Measurements from ENCODE around the gene GPR162. TPM values are rescaled to one million over a fixed set of nuclear protein-coding genes. Genes with fewer than 3 reads are reported as not detected.

The GPR162 gene
- total RNA-seq, 2 donors from 2014 or later, result 1.3 to 4.3 TPM

GRCh38 chr12:6783828-6784227 is 37.8 kb upstream of the GPR162 start:
- no peak for DNase-seq
- intact Hi-C loops (cut with DNase I, micrococcal nuclease), result loop anchor here in 1 of 2 donors (5.0 kb wide), 1 partner anchor 37 kb away; no protein-coding TSS in a partner anchor
- ATAC-seq, result no peak

GRCh38 chr12:6784296-6784695 is 37.3 kb upstream of the GPR162 start:
- DNase-seq, result no peak
- intact Hi-C loops (cut with DNase I, micrococcal nuclease), result loop anchor here in 1 of 2 donors (5.0 kb wide), 1 partner anchor 37 kb away; no protein-coding TSS in a partner anchor

GRCh38 chr12:6784761-6785160 is 36.9 kb upstream of the GPR162 start:
- DNase-seq (no peak), ATAC-seq (no peak)
- intact Hi-C loops (cut with DNase I, micrococcal nuclease), result loop anchor here in 1 of 2 donors (5.0 kb wide), 1 partner anchor 37 kb away; no protein-coding TSS in a partner anchor

More at GRCh38 chr12:6784296-6784695, 37.3 kb upstream of the GPR162 start:
- ATAC-seq, result no peak

GRCh38 chr12:6786416-6787094 is 35.1 kb upstream of the GPR162 start:
- intact Hi-C loops (cut with DNase I, micrococcal nuclease), result no loop called here
- DNase-seq (no peak), ATAC-seq (no peak)

GRCh38 chr12:6787309-6787708 is 34.3 kb upstream of the GPR162 start:
- DNase-seq (no peak), ATAC-seq (no peak)
- intact Hi-C loops (cut with DNase I, micrococcal nuclease), result no loop called here

GRCh38 chr12:6788972-6789924 is 32.4 kb upstream of the GPR162 start, which contains the start of gene CD4:
Gene CD4 (plus strand): TSS chr12:6789528. CDS start chr12:6800139, 10,611 bp downstream.
- ATAC-seq (peak; percentile 34), DNase-seq (peak; percentile 64 to 69)
- intact Hi-C loops (cut with DNase I, micrococcal nuclease), result no loop called here

- no peak for ATAC-seq
- no peak for DNase-seq
- intact Hi-C loops (cut with DNase I, micrococcal nuclease), result no loop called here
These were observed 31.0 kb upstream of the GPR162 start for GRCh38 chr12:6790496-6791150.

- no peak for DNase-seq
- ATAC-seq, result no peak
- intact Hi-C loops (cut with DNase I, micrococcal nuclease), result no loop called here
These were observed 29.6 kb upstream of the GPR162 start for GRCh38 chr12:6791931-6792520.

GRCh38 chr12:6792522-6793201 is 29.0 kb upstream of the GPR162 start:
- intact Hi-C loops (cut with DNase I, micrococcal nuclease), result no loop called here
- peak; percentile 42 for ATAC-seq
- DNase-seq, result no peak

GRCh38 chr12:6795088-6795487 is 26.5 kb upstream of the GPR162 start:
- DNase-seq (no peak), ATAC-seq (no peak)
- intact Hi-C loops (cut with DNase I, micrococcal nuclease), result no loop called here

GRCh38 chr12:6796576-6796975 is 25.0 kb upstream of the GPR162 start:
- DNase-seq, result no peak
- intact Hi-C loops (cut with DNase I, micrococcal nuclease), result no loop called here
- no peak for ATAC-seq

GRCh38 chr12:6799147-6799546 is 22.5 kb upstream of the GPR162 start:
- intact Hi-C loops (cut with DNase I, micrococcal nuclease), result no loop called here
- no peak for ATAC-seq
- DNase-seq, result no peak

- ATAC-seq, result peak; percentile 40
- intact Hi-C loops (cut with DNase I, micrococcal nuclease), result no loop called here
- DNase-seq, result no peak
These were observed 14.5 kb upstream of the GPR162 start for GRCh38 chr12:6807170-6807569.

GRCh38 chr12:6809056-6809455 is 12.6 kb upstream of the GPR162 start:
- DNase-seq (no peak), ATAC-seq (no peak)
- intact Hi-C loops (cut with DNase I, micrococcal nuclease), result no loop called here

GRCh38 chr12:6810758-6811157 is 10.9 kb upstream of the GPR162 start:
- intact Hi-C loops (cut with DNase I, micrococcal nuclease), result no loop called here
- DNase-seq (no peak), ATAC-seq (no peak)

- DNase-seq (no peak), ATAC-seq (no peak)
- intact Hi-C loops (cut with DNase I, micrococcal nuclease), result no loop called here
These were observed 8.3 kb upstream of the GPR162 start for GRCh38 chr12:6813363-6813762.

GRCh38 chr12:6816598-6816997 is 5.0 kb upstream of the GPR162 start:
- intact Hi-C loops (cut with DNase I, micrococcal nuclease), result no loop called here
- no peak for ATAC-seq
- no peak for DNase-seq

GRCh38 chr12:6817098-6817497 is 4.5 kb upstream of the GPR162 start:
- intact Hi-C loops (cut with DNase I, micrococcal nuclease), result no loop called here
- ATAC-seq (no peak), DNase-seq (no peak)

Measured in left colon (tissue), 2 donors.